HG02610 (cell line): Measurements from ENCODE around the gene BBS9.

Experiments
- ATAC-seq: cut with Tn5 transposase; IDR thresholded peaks from one replicate; pipeline ENCODE4 v1.9.1; 2021; ENCODE audit warnings: mild to moderate bottlenecking, moderate library complexity; ENCODE audit not compliant: unreplicated experiment

Gene BBS9

GRCh38 chr7:33351709-33352108 is 222.3 kb downstream of the BBS9 start:
- ATAC-seq, result no peak

DNA sequence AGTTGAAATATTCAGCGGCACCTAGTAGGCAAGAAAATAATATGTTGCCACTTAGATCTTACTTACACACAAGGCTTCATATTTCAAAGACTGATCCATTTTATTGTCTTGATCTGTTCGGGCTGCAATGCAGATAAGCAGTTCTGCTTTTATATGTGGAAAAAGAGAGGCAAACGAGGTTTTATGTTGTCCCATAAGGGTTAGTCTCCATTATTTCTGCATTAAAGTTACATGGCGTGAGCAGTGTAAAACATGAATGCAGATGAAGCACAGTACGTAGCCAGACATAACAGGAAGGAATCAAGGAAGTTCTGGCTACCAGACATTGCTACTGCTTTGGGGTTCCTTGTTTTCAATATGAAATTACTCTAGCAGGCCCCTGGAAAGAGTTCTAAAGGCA is 224.8 kb downstream of the BBS9 start:
- ATAC-seq, result no peak

GRCh38 chr7:33355386-33355785 is 226.0 kb downstream of the BBS9 start:
- ATAC-seq, result no peak

DNA sequence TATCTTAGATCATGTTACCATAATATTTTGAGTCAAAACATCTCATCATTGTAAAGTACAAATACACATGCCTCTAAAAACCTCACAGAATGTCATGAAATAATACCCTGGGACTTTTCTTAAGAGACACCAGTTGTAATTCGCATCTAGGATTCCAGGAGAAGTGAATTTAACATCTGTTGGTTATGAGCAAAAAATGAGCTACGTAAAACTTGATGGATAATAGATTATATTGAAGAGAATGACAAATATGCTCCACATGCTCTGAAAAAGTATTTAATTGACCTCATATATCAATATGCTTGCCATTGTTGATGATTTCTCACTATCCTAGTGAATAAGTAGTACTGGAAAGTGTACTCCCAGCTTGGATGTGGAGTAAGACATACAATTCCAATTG is 227.0 kb downstream of the BBS9 start:
- ATAC-seq, result no peak

DNA sequence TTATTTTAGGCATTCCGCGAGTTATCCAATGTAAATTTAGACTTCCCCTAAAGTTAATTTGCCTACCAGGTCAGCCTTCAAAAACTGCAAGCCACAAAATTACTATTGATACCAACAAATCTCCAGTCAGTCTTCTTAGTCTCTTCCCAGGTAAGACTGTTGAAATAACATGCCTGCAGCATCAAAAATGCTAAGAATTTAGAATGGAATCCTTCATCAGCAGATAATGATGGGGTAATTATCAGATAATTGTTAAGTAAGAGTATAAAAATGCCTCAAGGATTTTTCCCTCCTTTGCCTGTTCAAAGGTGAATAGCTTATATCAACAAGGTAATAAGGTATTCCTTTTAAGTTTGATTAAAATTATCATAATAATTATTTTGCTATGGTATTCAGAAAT is 228.5 kb downstream of the BBS9 start:
- no peak for ATAC-seq

- ATAC-seq, result no peak
Measured at GRCh38 chr7:33369888-33370287, 240.5 kb downstream of the BBS9 start.

- no peak for ATAC-seq
Measured at GRCh38 chr7:33373195-33373594, 243.8 kb downstream of the BBS9 start.

DNA sequence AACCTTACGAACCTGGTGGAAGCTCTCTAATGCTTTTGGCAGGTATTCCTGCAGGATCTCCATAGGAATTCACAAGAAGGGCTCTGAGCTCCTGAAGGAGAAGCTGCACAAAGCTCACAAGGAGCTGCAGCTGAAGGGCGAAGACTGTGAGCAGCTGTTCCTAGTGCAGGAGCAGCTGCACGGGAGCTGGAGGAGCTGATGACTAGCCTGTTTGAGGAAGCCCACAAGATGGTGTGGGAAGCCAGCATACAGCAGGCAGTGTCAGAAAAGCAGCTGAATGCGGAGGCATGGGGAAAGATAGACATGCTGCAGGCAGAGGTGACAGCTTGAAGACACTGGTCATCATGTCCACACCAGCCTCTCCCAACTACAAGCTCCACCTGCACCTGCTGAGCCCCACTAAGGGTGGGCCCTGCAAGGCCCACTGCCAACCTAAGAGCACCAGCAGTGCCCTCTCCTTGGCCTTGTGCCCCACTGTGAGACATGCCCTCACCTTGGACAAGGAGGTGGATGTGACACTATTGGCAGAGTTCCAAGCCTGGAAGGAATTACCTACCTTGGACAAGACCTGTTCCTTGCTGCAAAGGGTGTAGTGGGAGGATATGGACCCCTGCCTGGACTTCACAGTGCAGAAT is 250.6 kb downstream of the BBS9 start:
- no peak for ATAC-seq

DNA sequence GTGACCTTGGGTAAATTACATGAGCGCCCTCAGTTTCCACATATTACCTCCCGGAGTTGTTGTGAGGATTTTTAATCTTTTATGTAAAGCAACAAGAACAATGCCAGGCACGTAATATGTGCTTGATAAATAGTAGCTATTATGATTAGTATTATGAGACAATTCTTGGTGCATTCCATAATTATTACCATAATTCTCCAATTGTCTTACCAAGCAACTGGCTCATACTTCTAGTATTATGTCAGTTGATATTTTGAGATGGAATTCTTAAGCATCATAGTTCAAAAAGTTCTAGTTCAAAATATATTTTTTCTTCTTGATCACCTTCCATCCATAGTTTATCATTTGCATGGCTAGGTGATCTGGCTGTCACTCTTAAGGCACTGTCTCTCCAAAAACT is 259.0 kb downstream of the BBS9 start:
- no peak for ATAC-seq

- no peak for ATAC-seq
Measured at GRCh38 chr7:33392148-33392547, 262.8 kb downstream of the BBS9 start.

- ATAC-seq, result no peak
Measured at GRCh38 chr7:33393770-33394169, 264.4 kb downstream of the BBS9 start.

- no peak for ATAC-seq
Measured at GRCh38 chr7:33395340-33395739, 266.0 kb downstream of the BBS9 start.

GRCh38 chr7:33399528-33400213 is 270.3 kb downstream of the BBS9 start:
- ATAC-seq, result no peak

DNA sequence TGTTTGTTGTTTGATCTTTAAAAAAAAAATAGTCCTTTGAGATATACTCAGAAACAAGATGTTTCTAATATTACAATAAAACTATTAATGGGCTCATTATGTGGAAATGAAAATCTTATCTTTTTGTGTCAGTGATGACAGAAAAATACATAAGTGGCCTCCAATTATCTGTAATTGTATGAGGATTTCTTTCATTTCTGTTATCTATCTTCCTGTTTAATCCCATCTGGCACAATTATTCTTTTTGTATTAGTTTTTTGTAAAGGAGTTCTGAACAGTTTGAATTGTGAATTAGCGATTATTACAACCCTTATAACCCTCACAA is 270.8 kb downstream of the BBS9 start:
- no peak for ATAC-seq

GRCh38 chr7:33410266-33410665 is 280.9 kb downstream of the BBS9 start:
- ATAC-seq, result no peak

DNA sequence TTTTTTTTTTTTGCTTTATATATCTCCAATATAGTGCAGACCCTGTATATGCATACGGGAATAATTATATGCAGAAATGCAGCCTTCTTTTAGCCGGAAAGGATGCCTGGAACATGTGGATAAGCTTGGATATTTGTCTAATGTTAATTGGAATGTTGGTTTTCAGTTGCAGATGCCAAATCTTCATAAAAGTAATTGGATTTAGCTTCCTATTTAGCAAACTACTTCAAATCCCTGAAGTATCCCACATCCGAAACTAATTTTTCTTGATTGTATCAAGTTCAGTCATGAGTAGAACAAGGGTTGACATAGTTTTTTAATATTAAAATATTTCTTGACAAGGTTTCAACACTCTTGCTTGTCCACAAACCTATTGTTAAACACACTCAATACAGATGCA is 281.7 kb downstream of the BBS9 start:
- no peak for ATAC-seq

DNA sequence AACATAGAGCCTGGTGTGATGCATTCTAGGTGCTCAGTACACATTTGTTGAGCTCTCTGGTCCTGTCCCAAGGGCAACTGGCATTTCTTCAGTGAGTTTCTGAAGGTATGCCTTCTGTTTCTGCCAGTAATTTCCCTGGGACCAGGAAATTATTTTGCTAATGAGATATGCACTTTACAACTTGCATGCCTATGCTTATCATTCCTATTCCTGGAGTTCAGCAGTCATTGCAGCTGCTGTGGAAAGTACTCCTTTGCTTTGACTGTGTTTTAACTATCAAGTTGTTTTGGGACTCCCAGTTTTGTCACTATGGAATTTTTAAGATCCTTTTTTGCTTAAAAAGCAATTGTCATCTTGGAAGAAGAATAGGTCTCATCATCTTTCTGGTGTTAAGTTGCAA is 283.0 kb downstream of the BBS9 start:
- no peak for ATAC-seq

DNA sequence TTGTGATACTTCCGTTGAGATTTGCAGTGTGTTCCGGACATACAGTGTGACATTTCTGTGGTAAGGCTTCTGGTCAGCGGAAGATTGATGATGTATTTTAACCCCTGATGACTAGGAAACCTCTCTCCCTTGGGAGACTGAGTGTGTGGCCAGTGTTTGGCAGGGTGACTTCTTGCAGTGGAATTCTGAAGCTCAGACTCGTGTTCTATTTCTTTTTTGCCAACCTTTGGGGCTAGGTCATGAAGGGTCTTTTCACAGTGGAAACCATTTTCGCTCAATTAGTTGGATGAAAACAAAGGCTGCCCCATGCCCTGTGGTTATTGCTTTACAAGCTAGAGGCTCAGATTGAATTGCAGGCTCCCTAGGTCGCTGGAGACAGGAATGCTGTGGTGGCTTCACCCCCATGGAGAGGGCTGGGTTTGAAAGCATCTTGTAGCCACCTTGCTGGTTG is 288.9 kb downstream of the BBS9 start:
- no peak for ATAC-seq

- ATAC-seq, result no peak
Measured at GRCh38 chr7:33420311-33420940, 291.1 kb downstream of the BBS9 start.

- no peak for ATAC-seq
Measured at GRCh38 chr7:33421429-33421828, 292.1 kb downstream of the BBS9 start.

DNA sequence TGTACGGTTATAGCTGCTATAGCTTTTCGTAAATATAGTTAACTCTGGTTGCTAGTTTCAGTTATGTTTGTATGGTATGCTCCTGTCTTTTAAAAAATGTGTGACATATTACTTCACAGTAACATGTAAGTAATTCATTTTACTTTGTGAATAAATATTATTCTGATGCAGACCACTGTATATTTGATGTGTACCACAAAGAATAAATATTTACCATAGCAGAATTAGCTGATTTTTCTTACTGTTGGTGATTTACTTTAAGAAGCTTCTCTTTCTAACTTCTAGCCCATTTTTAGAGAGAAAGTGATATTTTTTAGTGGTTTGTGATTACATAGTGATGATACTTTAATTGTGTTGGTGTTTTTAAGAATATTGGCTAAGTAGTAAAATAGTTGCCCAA is 292.8 kb downstream of the BBS9 start:
- no peak for ATAC-seq

GRCh38 chr7:33422825-33423645 is 293.7 kb downstream of the BBS9 start:
- ATAC-seq, result peak; percentile 25
